GM23338 (cell line): ENCODE results near the gene CNBD2. TPM values are rescaled to one million over a fixed set of nuclear protein-coding genes. Genes with fewer than 3 reads are reported as not detected.

ENCODE experiments used
- ATAC-seq: fragments of 200-7000 bp; cut with Tn5 transposase; 3 replicates; pipeline ENCODE4 v1.9.1; 2020
- DNase-seq: peaks from one replicate; pipeline ENCODE4 v3.0.0-alpha.2; 2015; ENCODE audit warnings: low spot score
- H2AFZ ChIP-seq: fragments of 200-600 bp; sonication (generic); 2 replicates; pipeline ENCODE4 v1.8.0; 2016; ENCODE audit warnings: antibody characterized with exemption, mild to moderate bottlenecking, moderate library complexity
- H3F3A ChIP-seq: fragments of 200-600 bp; sonication (generic); replicated peaks from 2 replicates; pipeline ENCODE4 v1.8.0; 2017; ENCODE audit warnings: antibody characterized with exemption, mixed run types, low read depth
- H3K27ac ChIP-seq: fragments of 200-600 bp; sonication (generic); 2 replicates; pipeline ENCODE4 v1.6.1; 2016; ENCODE audit warnings: low read depth
- H3K27me3 ChIP-seq: fragments of 200-600 bp; sonication (generic); 2 replicates; pipeline ENCODE4 v1.8.0; 2016; ENCODE audit warnings: mild to moderate bottlenecking, mixed run types, moderate library complexity; ENCODE audit not compliant: insufficient read depth
- H3K36me3 ChIP-seq: fragments of 200-600 bp; sonication (generic); 2 replicates; pipeline ENCODE4 v1.8.0; 2016; ENCODE audit warnings: mild to moderate bottlenecking; ENCODE audit not compliant: insufficient read depth
- H3K4me1 ChIP-seq: fragments of 200-600 bp; sonication (generic); 2 replicates; pipeline ENCODE4 v1.8.0; 2016; ENCODE audit warnings: mild to moderate bottlenecking, moderate library complexity; ENCODE audit not compliant: insufficient read depth
- H3K4me2 ChIP-seq: fragments of 200-600 bp; sonication (generic); 2 replicates; pipeline ENCODE4 v1.7.1; 2017; ENCODE audit warnings: mixed run types
- H3K4me3 ChIP-seq: fragments of 200-600 bp; sonication (generic); 2 replicates; pipeline ENCODE4 v1.6.1; 2016; ENCODE audit warnings: mixed run types
- H3K79me2 ChIP-seq: fragments of 200-600 bp; sonication (generic); replicated peaks from 2 replicates; pipeline ENCODE4 v1.8.0; 2017; ENCODE audit warnings: mild to moderate bottlenecking; ENCODE audit not compliant: insufficient read depth
- H3K9me2 ChIP-seq: fragments of 200-600 bp; sonication (generic); 2 replicates; pipeline ENCODE4 v1.8.0; 2017; ENCODE audit not compliant: insufficient read depth
- H4K20me1 ChIP-seq: fragments of 200-600 bp; sonication (generic); replicated peaks from 2 replicates; pipeline ENCODE4 v1.8.0; 2017; ENCODE audit warnings: mild to moderate bottlenecking; ENCODE audit not compliant: insufficient read depth
- H3K27ac Mint-ChIP-seq: 2 replicates; pipeline ENCODE4 v1.8.0; 2020; ENCODE audit warnings: inconsistent platforms, mild to moderate bottlenecking, moderate library complexity, mixed read lengths
- H3K27me3 Mint-ChIP-seq: 3 replicates; pipeline ENCODE4 v1.8.0; 2022; ENCODE audit warnings: low read depth, mild to moderate bottlenecking, moderate library complexity, mixed read lengths, inconsistent platforms; ENCODE audit not compliant: insufficient read depth, poor library complexity
- H3K36me3 Mint-ChIP-seq: 3 replicates; pipeline ENCODE4 v1.8.0; 2021; ENCODE audit warnings: low read depth, mild to moderate bottlenecking, inconsistent platforms, moderate library complexity, mixed read lengths
- H3K4me1 Mint-ChIP-seq: 3 replicates; pipeline ENCODE4 v1.8.0; 2020; ENCODE audit warnings: mild to moderate bottlenecking, inconsistent platforms, mixed read lengths
- H3K4me3 Mint-ChIP-seq: 3 replicates; pipeline ENCODE4 v1.8.0; 2021; ENCODE audit warnings: moderate library complexity, mild to moderate bottlenecking, inconsistent platforms, mixed read lengths
- H3K9me3 Mint-ChIP-seq: 3 replicates; pipeline ENCODE4 v1.8.0; 2020; ENCODE audit warnings: moderate library complexity, mild to moderate bottlenecking, inconsistent platforms, mixed read lengths
- CREB1 ChIP-seq: fragments of 250-450 bp; sonication (Bioruptor Pico); IDR thresholded peaks from 2 replicates; pipeline ENCODE4 v1.5.0; 2020; ENCODE audit warnings: low read depth, mild to moderate bottlenecking, moderate library complexity
- ETS1 ChIP-seq: IDR thresholded peaks from 2 replicates; pipeline ENCODE4 v1.6.1; 2016; ENCODE audit warnings: antibody characterized with exemption
- EZH2 ChIP-seq: fragments of 200-600 bp; sonication (generic); IDR thresholded peaks from one replicate; pipeline ENCODE4 v1.8.0; 2017; ENCODE audit warnings: antibody characterized with exemption, mild to moderate bottlenecking, low read depth; ENCODE audit not compliant: unreplicated experiment
- JUNB ChIP-seq: IDR thresholded peaks from one replicate; pipeline ENCODE4 v1.6.1; 2016; ENCODE audit warnings: antibody characterized with exemption; ENCODE audit not compliant: unreplicated experiment
- POLR2AphosphoS5 ChIP-seq: IDR thresholded peaks from 2 replicates; pipeline ENCODE4 v1.6.1; 2016; ENCODE audit warnings: antibody characterized with exemption, low read depth
- REST ChIP-seq: IDR thresholded peaks from one replicate; pipeline ENCODE4 v1.6.1; 2018; ENCODE audit warnings: antibody characterized with exemption; ENCODE audit not compliant: unreplicated experiment
- ZNF462 ChIP-seq: fragments of 250-450 bp; sonication (Bioruptor Pico); IDR thresholded peaks from 2 replicates; pipeline ENCODE4 v1.5.0; 2020; ENCODE audit warnings: mild to moderate bottlenecking, moderate library complexity
- polyA plus RNA-seq: library from polyadenylated mRNA; unstranded; fragments of >200 nt; fragmentation: Nextera tagmentation; extraction: Ambion mirVana; gene quantifications from 2 replicates; pipeline ENCODE4 v1.2.1, GENCODE V29; 2016
- total RNA-seq: library from RNA; depleted of rRNA; stranded (reverse); fragments of >200 nt; shearing (Covaris generic); gene quantifications from 2 replicates; pipeline ENCODE4 v1.2.3, GENCODE V29; 2014

Gene CNBD2
- total and polyA plus RNA-seq, 2 experiments from 2014 or later = 2.7 TPM; not detected in 1

GRCh38 chr20:35952480-35953386 is 15.7 kb upstream of the CNBD2 start:
- Histone ChIP-seq H3F3A (peaks cover 28% of the 10 kb centered on the region), H3K4me2 (peak overlapping the region; percentile 95), H3K36me3 (no peaks in the 10 kb centered on the region), H4K20me1 (peaks cover 16% of the 10 kb centered on the region), H3K27ac (peak overlapping the region; percentile 99), H3K27me3 (no peaks in the 10 kb centered on the region), H3K4me3 (peak overlapping the region; percentile 75), H3K9me2 (no peaks in the 10 kb centered on the region), H3K79me2 (peaks cover 19% of the 10 kb centered on the region), H3K4me1 (peaks cover 14% of the 10 kb centered on the region; the same call in 1 of the 2 replicates), H2AFZ (no peak overlapping the region)
- Mint-ChIP-seq H3K27ac (peak overlapping the region; percentile 97), H3K9me3 (no peaks in the 10 kb centered on the region; the same call in 2 of the 3 replicates), H3K36me3 (peaks cover 17% of the 10 kb centered on the region), H3K4me3 (peak overlapping the region; percentile 98), H3K27me3 (peaks cover 15% of the 10 kb centered on the region), H3K4me1 (peaks cover 10% of the 10 kb centered on the region; the same call in 2 of the 3 replicates)
- ATAC-seq = no peak
- peak; percentile 21 for DNase-seq
- TF ChIP-seq CREB1 (CRISPR knock-in tag) (no peak), POLR2AphosphoS5 (peak; percentile 34; the same call in 1 of the 2 replicates), ETS1 (no peak)

- no peaks in the 10 kb centered on the region for H3K36me3 ChIP-seq
- peak overlapping the region; percentile 74; the same call in 1 of the 2 replicates for H2AFZ ChIP-seq
- H3K4me3 Mint-ChIP-seq = peak overlapping the region; percentile 98
- H3F3A ChIP-seq = peaks cover 28% of the 10 kb centered on the region
- H3K27ac ChIP-seq = peak overlapping the region; percentile 99
- H4K20me1 ChIP-seq = peaks cover 16% of the 10 kb centered on the region
- H3K9me3 Mint-ChIP-seq = no peaks in the 10 kb centered on the region; the same call in 2 of the 3 replicates
- H3K36me3 Mint-ChIP-seq = peaks cover 8% of the 10 kb centered on the region; the same call in 2 of the 3 replicates
- H3K27me3 Mint-ChIP-seq = peaks cover 15% of the 10 kb centered on the region
- H3K27me3 ChIP-seq = no peaks in the 10 kb centered on the region
- peak overlapping the region; percentile 98 for H3K27ac Mint-ChIP-seq
- H3K4me3 ChIP-seq = peak overlapping the region; percentile 75
- H3K9me2 ChIP-seq = no peaks in the 10 kb centered on the region
- DNase-seq (peak; percentile 57), ATAC-seq (peak; percentile 33)
- H3K4me1 ChIP-seq = peaks cover 14% of the 10 kb centered on the region; the same call in 1 of the 2 replicates
- H3K4me1 Mint-ChIP-seq = peaks cover 10% of the 10 kb centered on the region; the same call in 2 of the 3 replicates
- peak overlapping the region; percentile 95 for H3K4me2 ChIP-seq
- H3K79me2 ChIP-seq = peaks cover 19% of the 10 kb centered on the region
- TF ChIP-seq REST = no peak
- TF ChIP-seq ZNF462 (CRISPR knock-in tag) = no peak
- no peak for TF ChIP-seq EZH2
- TF ChIP-seq JUNB = no peak
These were observed 14.8 kb upstream of the CNBD2 start for GRCh38 chr20:35953387-35954199.
